HepG2 (cell line): ENCODE data around the gene ATP13A4. TPM values are rescaled to one million over a fixed set of nuclear protein-coding genes. Genes with fewer than 3 reads are reported as not detected.

ENCODE experiments used
- ATAC-seq: fragments of 200-7000 bp; cut with Tn5 transposase; 3 replicates; pipeline ENCODE4 v1.9.1; 2020; ENCODE audit warnings: mild to moderate bottlenecking, moderate library complexity
- BruUV-seq: library from RNA; stranded (reverse); fragments of 400-500 nt; replicated peaks from 2 replicates; lab custom pipeline; 2021; lab: Mats Ljungman, UMichigan
- CTCF ChIA-PET: fragments of 300-600 bp; formaldehyde crosslinking; extraction: SDS; loops from one replicate; lab custom pipeline; 2021; ENCODE audit warnings: low total read pairs, inconsistent platforms, low intra/inter-chr PET ratio; lab: Yijun Ruan, JAX
- POLR2A ChIA-PET: fragments of 350-600 bp; sonication (Branson Sonifier 250); formaldehyde crosslinking; loops from one replicate; lab custom pipeline; 2020; ENCODE audit warnings: antibody characterized with exemption, inconsistent platforms; lab: Yijun Ruan, JAX
- DNase-seq: peaks from one replicate; pipeline ENCODE4 v3.0.0-alpha.2; 2015; ENCODE audit warnings: low spot score
- FAIRE-seq: peaks from 3 replicates; lab custom pipeline; 2011; peaks lifted over from hg19 to GRCh38; lab: Jason Lieb, UNC
- H2AFZ ChIP-seq: one replicate; pipeline ENCODE4 v1.6.1; 2011; ENCODE audit warnings: low read length, inconsistent platforms
- H3K27ac ChIP-seq: fragments of 300-600 bp; 3 replicates; pipeline ENCODE4 v1.8.0; 2011; ENCODE audit warnings: mixed run types, mild to moderate bottlenecking, mixed read lengths, low read length, inconsistent platforms; ENCODE audit not compliant: insufficient read depth; ENCODE audit errors: extremely low read length
- H3K27me3 ChIP-seq, 2 experiments: fragments of 200-600 bp in 1 of 2; 2 replicates in 1 of 2; 3 replicates in 1 of 2; pipeline versions ENCODE4 v1.6.0 to v1.8.0; 2011; ENCODE audit warnings: low read length in 2 of 2, mild to moderate bottlenecking in 2 of 2, moderate library complexity in 2 of 2, inconsistent platforms in 1 of 2; ENCODE audit not compliant: insufficient read depth in 2 of 2, control insufficient read depth in 1 of 2
- H3K36me3 ChIP-seq, 2 experiments: fragments of 200-600 bp in 1 of 2; replicated peaks in 1 of 2; 2 replicates in 1 of 2; 3 replicates in 1 of 2; pipeline versions ENCODE4 v1.5.1 to v1.8.0; 2011; ENCODE audit warnings: low read length in 2 of 2, inconsistent platforms in 1 of 2; ENCODE audit not compliant: insufficient read depth in 2 of 2, control insufficient read depth in 1 of 2
- H3K4me1 ChIP-seq: 2 replicates; pipeline ENCODE4 v1.5.1; 2012; ENCODE audit warnings: low read length, inconsistent platforms; ENCODE audit not compliant: insufficient read depth
- H3K4me2 ChIP-seq: 2 replicates; pipeline ENCODE4 v1.6.0; 2011; ENCODE audit warnings: low read depth, low read length, inconsistent platforms
- H3K4me3 ChIP-seq, 3 experiments: fragments of 200-600 bp in 1 of 3; sonication (generic), shearing (Covaris generic) in 1 of 3; replicated peaks in 1 of 3; 2 replicates each; pipeline ENCODE4 v1.5.1; 2011 to 2016; ENCODE audit warnings: low read length in 3 of 3, inconsistent platforms in 2 of 3, low read depth in 2 of 3, mild to moderate bottlenecking in 2 of 3, control low read depth in 1 of 3, mixed read lengths in 1 of 3; ENCODE audit not compliant: insufficient read depth in 1 of 3
- H3K79me2 ChIP-seq: one replicate; pipeline ENCODE4 v1.6.1; 2011; ENCODE audit warnings: low read length, inconsistent platforms; ENCODE audit not compliant: insufficient read depth
- H3K9ac ChIP-seq: 2 replicates; pipeline ENCODE4 v1.6.0; 2011; ENCODE audit warnings: mild to moderate bottlenecking, low read depth, low read length, inconsistent platforms; ENCODE audit not compliant: insufficient read depth
- H3K9me3 ChIP-seq: 2 replicates; pipeline ENCODE4 v1.5.1; 2012; ENCODE audit warnings: mild to moderate bottlenecking, low read length
- H4K20me1 ChIP-seq: 2 replicates; pipeline ENCODE4 v1.6.0; 2011; ENCODE audit warnings: inconsistent platforms, mild to moderate bottlenecking, low read length, moderate library complexity; ENCODE audit not compliant: insufficient read depth
- ARID3A ChIP-seq: IDR thresholded peaks from 2 replicates; pipeline ENCODE4 v1.6.1; 2012; ENCODE audit warnings: low read depth, low read length, improper control_type of control experiment
- CREB1 ChIP-seq, 2 experiments: fragments of 450-650 bp in 1 of 2; IDR thresholded peaks; 2 replicates each; pipeline ENCODE4 v1.6.1; 2016 to 2017; ENCODE audit warnings: control low read depth in 1 of 2, mild to moderate bottlenecking in 1 of 2, missing compliant biosample characterization in 1 of 2, missing genetic modification characterization in 1 of 2
- KDM3A ChIP-seq: IDR thresholded peaks from 2 replicates; pipeline ENCODE4 v1.6.1; 2018; ENCODE audit warnings: low read depth, missing compliant biosample characterization
- NCOR1 ChIP-seq: fragments of 200-600 bp; sonication (generic); IDR thresholded peaks from 2 replicates; pipeline ENCODE4 v1.7.0; 2017; ENCODE audit warnings: antibody characterized with exemption, low read length, borderline replicate concordance
- NFAT5 ChIP-seq: sonication (generic); formaldehyde crosslinking; IDR thresholded peaks from 2 replicates; pipeline ENCODE4 v1.4.0; 2020; ENCODE audit warnings: missing genetic modification reagents
- NFATC3 ChIP-seq: sonication (generic); formaldehyde crosslinking; IDR thresholded peaks from 2 replicates; pipeline ENCODE4 v1.5.1; 2020; ENCODE audit warnings: mild to moderate bottlenecking, missing genetic modification reagents
- NFYC ChIP-seq: IDR thresholded peaks from 2 replicates; pipeline ENCODE4 v1.6.1; 2016; ENCODE audit warnings: missing genetic modification reagents, missing compliant biosample characterization
- PLRG1 ChIP-seq: fragments of 450-650 bp; conservative IDR thresholded peaks from 2 replicates; pipeline ENCODE4 v1.6.1; 2016
- SMAD9 ChIP-seq: sonication (generic); formaldehyde crosslinking; IDR thresholded peaks from 2 replicates; pipeline ENCODE4 v1.5.1; 2020; ENCODE audit warnings: mild to moderate bottlenecking, missing genetic modification reagents
- XRCC5 ChIP-seq: fragments of 200-400 bp; formaldehyde crosslinking; optimal IDR thresholded peaks from 2 replicates; pipeline ENCODE3; 2017; ENCODE audit warnings: mild to moderate bottlenecking, low read length
- ZNF180 ChIP-seq: sonication (generic); formaldehyde crosslinking; IDR thresholded peaks from 2 replicates; pipeline ENCODE4 v1.4.0; 2020; ENCODE audit warnings: low read depth, missing genetic modification reagents, borderline replicate concordance
- ZNF280D ChIP-seq: sonication (generic); formaldehyde crosslinking; IDR thresholded peaks from 2 replicates; pipeline ENCODE4 v1.5.1; 2020; ENCODE audit warnings: mild to moderate bottlenecking, missing genetic modification reagents
- ZNF282 ChIP-seq: fragments of 450-650 bp; IDR thresholded peaks from 2 replicates; pipeline ENCODE4 v1.6.1; 2018; ENCODE audit not compliant: partially characterized antibody
- ZNF326 ChIP-seq: sonication (generic); formaldehyde crosslinking; IDR thresholded peaks from 2 replicates; pipeline ENCODE4 v1.4.0; 2020; ENCODE audit warnings: missing genetic modification reagents, borderline replicate concordance
- ZNF446 ChIP-seq: sonication (generic); formaldehyde crosslinking; IDR thresholded peaks from 2 replicates; pipeline ENCODE4 v1.5.0; 2020; ENCODE audit warnings: mild to moderate bottlenecking, missing genetic modification reagents
- ZNF563 ChIP-seq: sonication (generic); formaldehyde crosslinking; IDR thresholded peaks from 2 replicates; pipeline ENCODE4 v1.8.0; 2022; ENCODE audit warnings: mild to moderate bottlenecking, moderate library complexity, missing genetic modification reagents
- ZNF709 ChIP-seq: sonication (generic); formaldehyde crosslinking; IDR thresholded peaks from 2 replicates; pipeline ENCODE4 v1.5.0; 2020; ENCODE audit warnings: mild to moderate bottlenecking, missing genetic modification reagents
- WGBS: methylation state at CpG from one replicate; pipeline ENCODE4 v1.1.6; 2017; ENCODE audit warnings: low lambda C conversion rate; 5-methylcytosine and 5-hydroxymethylcytosine counted together
- in situ Hi-C: cut with HindIII; loops from 2 replicates; pipeline ENCODE4 v1.10.0; 2017; ENCODE audit warnings: low pct_unique_long_range_greater_than_20kb; ENCODE audit not compliant: extremely low pct_ligation_motif_present
- intact Hi-C: fragments of 100-400 bp; cut with micrococcal nuclease; formaldehyde crosslinking; loops from one replicate; pipeline ENCODE4 v1.10.0; 2022; ENCODE audit not compliant: unreplicated experiment
- polyA plus RNA-seq, 8 experiments: library from polyadenylated mRNA; depleted of rRNA in 3 of 8; stranded (reverse) in 7 of 8; unstranded in 1 of 8; fragments of >200 nt; fragmentation: Illumina TruSeq in 4 of 8; extraction: Trizol in 4 of 8; gene quantifications; 2 replicates each; pipeline versions ENCODE4 v1.2.1 to v1.2.3, GENCODE V29; 2011 to 2016; ENCODE audit warnings: low read depth in 4 of 8, missing spikeins in 1 of 8, mixed read lengths in 1 of 8; ENCODE audit not compliant: insufficient read depth in 1 of 8
- total RNA-seq, 5 experiments: library from RNA; depleted of rRNA; stranded (reverse); fragments of >200 nt; fragmentation: Illumina TruSeq; extraction: Trizol; gene quantifications; 2 replicates each; pipeline ENCODE4 v1.2.3, GENCODE V29; 2016; ENCODE audit warnings: low read depth in 1 of 5

ATP13A4 gene
- total and polyA plus RNA-seq, 2 of the 13 experiments (the other 11 are each of a cell fraction or from before 2014, with no cell fraction given), result 0.01 to 0.07 TPM

GRCh38 chr3:193457526-193457925 is 97.2 kb downstream of the ATP13A4 start:
- H3K9me3 ChIP-seq, result no peaks in the 10 kb centered on the region
- 0 out of 5 replicates have a peak, but pooled peaks cover 1 to 2% of the 10 kb centered on the region in 2 experiments for H3K27me3 ChIP-seq
- no peak overlapping the region for H3K27ac ChIP-seq
- CTCF ChIA-PET, result no interaction called here
- no peaks in the 10 kb centered on the region for H3K36me3 ChIP-seq
- no peak overlapping the region for H3K4me3 ChIP-seq
- in situ Hi-C loops (loop anchor here (25.0 kb wide), 1 partner anchor 645 kb away; no protein-coding TSS in a partner anchor), intact Hi-C loops (no loop called here)
- no peaks in the 10 kb centered on the region for H4K20me1 ChIP-seq
- no peaks in the 10 kb centered on the region for H3K4me1 ChIP-seq
- H3K9ac ChIP-seq, result no peak overlapping the region
- 13% methylated on average over 4 of the region's 4 CpGs for WGBS
- no peaks in the 10 kb centered on the region for H3K79me2 ChIP-seq
- no peak overlapping the region for H3K4me2 ChIP-seq
- BruUV-seq, result no TSS peak
- no peak overlapping the region for H2AFZ ChIP-seq
- POLR2A ChIA-PET, result no interaction called here
- no peak for DNase-seq
- no peak for FAIRE-seq
- ATAC-seq, result no peak
- TF ChIP-seq SMAD9 (CRISPR knock-in tag), result no peak
- TF ChIP-seq ZNF326, result no peak
- no peak for TF ChIP-seq XRCC5
- TF ChIP-seq NFAT5 (CRISPR knock-in tag), result no peak
- TF ChIP-seq NFATC3 (CRISPR knock-in tag), result no peak
- no peak for TF ChIP-seq NCOR1
- TF ChIP-seq ZNF446, result no peak
- TF ChIP-seq ZNF282, result no peak
- no peak for TF ChIP-seq PLRG1
- TF ChIP-seq ZNF180 (CRISPR knock-in tag), result no peak
- TF ChIP-seq KDM3A (CRISPR knock-in tag), result no peak
- TF ChIP-seq ZNF563, result no peak
- TF ChIP-seq ZNF280D (CRISPR knock-in tag), result no peak
- no peak for TF ChIP-seq NFYC
- TF ChIP-seq ARID3A, result no peak
- no peak for TF ChIP-seq CREB1 (IDR thresholded peaks at IDR 0.05)
- no peak for TF ChIP-seq CREB1 (CRISPR knock-in tag; IDR thresholded peaks at IDR 0.05)
- no peak for TF ChIP-seq ZNF709 (CRISPR knock-in tag)
